GM18517 (cell line): ENCODE results near the gene QPCT.
"Not testable (repeated sequence)": the region's sequence is repeated elsewhere in the genome, so short reads cannot be mapped to it uniquely, and the experiment has no call there.

Experiments used
- ATAC-seq: cut with Tn5 transposase; IDR thresholded peaks from one replicate; pipeline ENCODE4 v1.9.1; 2021; ENCODE audit warnings: mild to moderate bottlenecking, moderate library complexity; ENCODE audit not compliant: unreplicated experiment

QPCT gene

DNA sequence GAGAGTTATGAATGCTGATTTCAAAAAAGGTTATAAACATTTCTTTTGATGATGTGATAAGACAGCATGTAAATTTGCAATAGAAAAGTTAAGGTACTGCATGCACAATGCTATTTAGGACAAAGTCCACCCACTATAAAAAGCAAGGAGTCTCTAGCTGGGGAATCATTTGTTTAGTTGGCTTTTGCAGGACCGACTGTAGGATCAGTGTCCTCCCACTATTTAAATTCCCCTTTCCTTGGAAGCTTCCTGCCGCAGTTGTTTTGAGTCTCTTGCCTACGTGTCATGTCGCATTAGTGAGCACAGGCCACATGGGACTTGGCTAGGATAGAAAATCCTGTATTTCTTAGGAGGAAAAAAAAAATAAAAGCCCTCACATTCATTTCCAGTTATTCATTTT is 13.1 kb downstream of the QPCT start:
- no peak for ATAC-seq

- ATAC-seq = no peak
Observed at GRCh38 chr2:37358466-37358865, 14.0 kb downstream of the QPCT start.

- no peak for ATAC-seq
Observed at GRCh38 chr2:37361216-37361815, 16.9 kb downstream of the QPCT start.

- ATAC-seq = no peak
Observed at GRCh38 chr2:37361994-37362698, 17.7 kb downstream of the QPCT start.

GRCh38 chr2:37364351-37364750 is 19.9 kb downstream of the QPCT start:
- ATAC-seq = no peak

DNA sequence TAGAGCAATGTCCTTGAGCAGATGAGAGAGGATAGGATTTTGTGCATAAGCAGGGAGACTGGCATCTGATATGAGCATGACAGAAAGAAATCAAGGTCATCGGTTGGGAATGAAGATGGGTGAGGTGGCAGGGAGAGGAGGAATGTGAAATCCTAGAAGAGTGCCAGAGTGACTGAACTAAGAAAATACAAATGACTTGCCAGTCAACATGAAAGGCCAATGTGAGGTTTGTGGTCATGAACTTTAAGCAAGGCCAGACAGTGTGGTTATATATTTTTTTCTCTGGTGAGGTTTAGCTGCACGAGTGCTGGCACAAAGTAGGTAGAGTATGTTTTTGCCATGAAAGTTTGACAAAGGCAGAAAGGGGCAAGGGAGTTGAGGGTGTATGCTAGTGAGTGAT is 21.2 kb downstream of the QPCT start:
- peak; percentile 81 for ATAC-seq

DNA sequence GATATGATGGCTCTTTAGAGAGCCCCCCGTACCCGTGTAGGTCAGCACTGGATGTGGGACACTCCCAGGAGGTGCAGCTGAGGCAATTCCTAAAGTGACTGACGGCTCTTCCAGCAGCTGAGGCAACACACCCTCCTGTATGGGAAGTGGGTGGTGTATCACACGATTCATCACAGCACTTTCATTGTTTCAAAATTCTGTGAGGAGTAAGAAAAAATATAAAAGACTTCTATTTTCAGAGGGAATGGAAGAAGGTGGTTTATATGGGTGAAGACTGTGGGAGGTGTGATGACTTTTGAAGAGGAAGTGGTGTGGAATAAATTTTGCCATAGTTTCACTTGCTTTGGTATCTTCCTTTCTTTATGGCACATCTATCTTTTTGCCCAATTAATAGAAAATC is 22.3 kb downstream of the QPCT start:
- no peak for ATAC-seq

DNA sequence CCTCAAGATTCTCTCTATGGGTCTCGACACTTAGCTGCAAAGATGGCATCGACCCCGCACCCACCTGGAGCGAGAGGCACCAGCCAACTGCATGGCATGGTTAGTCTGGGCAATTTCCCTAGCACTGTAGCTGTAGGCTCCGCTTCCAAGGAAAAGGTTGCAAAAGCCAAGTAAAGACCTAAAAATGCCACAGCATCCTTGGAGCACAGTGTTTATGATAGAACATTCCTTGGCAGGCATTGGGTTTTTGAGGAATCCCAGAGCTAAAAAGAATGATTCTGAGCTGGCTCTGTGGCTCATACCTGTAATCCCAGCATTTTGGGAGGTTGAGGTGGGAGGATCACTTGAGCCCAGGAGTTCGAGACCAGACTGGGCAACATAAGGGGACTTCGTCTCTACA is 22.9 kb downstream of the QPCT start:
- no peak for ATAC-seq

GRCh38 chr2:37367984-37368383 is 23.6 kb downstream of the QPCT start:
- no peak for ATAC-seq

GRCh38 chr2:37370666-37371065 is 26.2 kb downstream of the QPCT start:
- no peak for ATAC-seq

DNA sequence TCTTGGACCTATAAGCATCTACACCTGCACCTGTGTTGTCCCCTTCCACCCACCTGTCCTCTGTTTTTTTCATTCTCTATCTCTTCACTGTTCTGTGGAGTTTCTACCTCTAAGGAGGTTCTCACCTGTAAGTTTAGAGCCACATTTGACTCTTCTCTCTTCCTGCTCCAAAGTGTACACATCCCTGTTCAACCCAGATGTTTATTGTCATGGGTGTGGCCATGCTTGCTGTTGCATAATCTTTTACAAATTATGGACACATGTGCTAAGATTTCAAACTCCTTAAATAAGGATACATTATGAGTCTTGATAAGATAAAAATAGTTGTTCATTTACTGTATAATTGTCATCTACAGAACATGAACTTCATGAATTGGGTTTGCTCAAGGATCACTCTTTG is 27.6 kb downstream of the QPCT start:
- no peak for ATAC-seq

DNA sequence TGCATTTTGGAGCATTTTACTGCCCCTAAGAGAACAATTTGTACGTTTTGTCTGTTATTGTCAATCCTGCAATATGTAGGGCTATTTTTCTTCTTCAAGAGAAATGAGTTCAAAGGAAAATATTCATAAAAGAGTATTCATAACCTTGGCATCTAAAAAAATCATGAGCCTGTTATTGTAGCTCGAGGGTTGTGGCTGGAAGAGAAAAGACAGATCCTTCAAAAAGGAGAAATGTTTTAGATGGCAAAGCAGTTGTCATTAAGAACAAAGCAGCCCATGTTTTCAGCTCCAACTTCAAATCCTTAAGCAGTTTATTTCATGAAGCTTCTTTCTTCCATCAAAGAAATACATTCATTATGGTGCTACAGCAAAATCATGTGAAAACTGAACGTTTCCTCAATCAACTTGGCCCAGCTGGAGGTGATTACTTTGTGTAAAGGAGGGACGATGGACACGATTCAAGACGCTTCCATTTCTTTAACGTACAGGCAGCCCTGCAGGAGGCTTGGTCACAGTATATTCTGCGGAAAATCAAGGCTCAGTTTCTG is 31.4 kb downstream of the QPCT start:
- peak; percentile 24 for ATAC-seq

DNA sequence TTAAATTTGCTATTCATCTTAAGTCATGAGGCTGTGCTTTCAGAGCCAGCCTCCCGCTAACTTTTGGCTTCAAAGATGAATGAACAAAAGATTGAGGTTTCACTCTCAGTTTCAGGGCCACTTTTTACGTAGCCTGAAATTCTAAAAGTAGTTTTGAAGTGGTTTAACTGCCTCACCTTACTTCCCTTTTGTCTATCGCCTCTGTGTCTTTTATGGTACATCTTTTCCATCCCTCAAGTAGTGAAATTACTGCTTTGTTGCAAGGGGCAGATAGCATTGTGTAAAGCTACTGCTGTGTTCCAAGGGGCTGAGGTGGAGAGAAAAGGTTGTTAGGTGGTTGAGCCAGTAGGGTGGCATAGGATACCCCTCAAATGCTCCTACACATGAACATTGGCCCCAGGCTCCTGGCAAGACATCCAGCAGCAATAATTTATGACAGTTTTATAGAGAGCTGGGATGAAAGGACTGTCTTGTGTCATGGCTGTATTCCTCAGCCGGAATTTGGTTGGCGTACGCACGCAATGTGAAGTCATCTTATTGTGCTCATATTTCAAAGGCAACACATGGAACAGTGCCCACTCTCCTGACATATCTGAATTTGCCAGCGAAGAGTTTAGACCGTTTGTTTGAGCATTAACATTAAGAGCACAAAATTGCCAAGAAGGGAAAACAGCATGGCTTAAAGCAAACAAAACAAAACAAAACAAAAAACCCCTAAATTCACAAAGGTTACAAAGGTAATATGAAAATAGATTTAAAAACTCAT is 32.2 kb downstream of the QPCT start:
- peak; percentile 92 for ATAC-seq

DNA sequence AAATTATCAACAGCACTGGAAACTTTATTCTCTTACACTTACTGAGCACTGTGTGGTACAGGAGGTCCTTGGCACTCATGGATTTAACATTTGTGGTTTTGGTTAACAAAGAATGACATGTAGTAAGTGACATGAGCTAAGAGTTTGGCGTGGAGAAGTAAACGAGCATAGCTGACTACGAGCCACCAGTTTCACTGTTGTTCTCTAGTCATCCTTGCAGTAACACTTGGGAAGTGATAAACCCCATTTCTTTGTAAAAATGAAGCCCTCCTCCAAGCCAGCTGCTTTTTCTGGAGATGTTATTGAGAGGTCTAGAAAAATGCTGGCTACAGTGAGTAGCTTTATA is 32.7 kb downstream of the QPCT start:
- ATAC-seq = peak; percentile 39

DNA sequence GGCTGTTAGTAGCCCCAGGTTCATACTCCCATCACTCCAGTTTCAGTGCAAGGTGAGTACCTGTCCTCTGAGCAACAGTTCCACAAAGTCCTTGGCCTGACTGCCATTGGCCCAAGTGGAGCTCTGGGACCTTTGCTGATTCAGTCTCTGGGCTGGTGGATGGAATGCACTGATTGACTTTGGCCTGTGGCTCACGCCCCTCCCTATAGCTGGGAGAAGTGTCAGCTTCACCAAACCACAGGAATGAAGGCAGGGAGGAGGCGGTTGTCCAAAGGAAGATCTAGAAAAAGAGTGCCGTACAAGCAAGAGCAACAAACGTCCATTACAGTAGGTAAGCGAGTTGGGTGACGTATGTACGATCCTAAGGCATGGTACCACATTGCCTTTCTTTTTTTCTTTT is 34.0 kb downstream of the QPCT start:
- ATAC-seq = no peak

GRCh38 chr2:37379881-37380296 is 35.5 kb downstream of the QPCT start:
- no peak for ATAC-seq

- not testable (repeated sequence) for ATAC-seq
Observed at GRCh38 chr2:37380787-37381186, 36.4 kb downstream of the QPCT start.

DNA sequence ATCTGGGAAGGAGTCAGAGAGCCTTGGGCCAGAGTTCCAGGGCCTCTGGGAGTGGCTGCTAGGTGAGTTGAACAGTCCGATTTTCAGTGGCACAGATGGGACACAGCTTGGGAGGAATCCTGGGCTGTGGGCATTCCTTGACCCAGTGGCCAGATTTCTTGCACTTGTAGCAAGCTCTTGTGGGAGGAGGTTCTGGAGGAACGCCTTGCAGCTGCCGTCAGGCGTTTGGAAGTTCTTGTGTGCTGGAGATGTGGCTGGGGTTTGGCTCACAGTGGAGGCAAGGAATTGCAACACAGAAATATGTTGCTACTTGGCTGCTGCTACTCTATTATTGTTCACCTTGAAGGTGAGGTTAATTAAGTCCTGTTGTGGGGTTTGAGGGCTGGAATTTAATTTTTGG is 39.8 kb downstream of the QPCT start:
- not testable (repeated sequence) for ATAC-seq

- no peak for ATAC-seq
Observed at GRCh38 chr2:37387148-37387835, 42.9 kb downstream of the QPCT start.

DNA sequence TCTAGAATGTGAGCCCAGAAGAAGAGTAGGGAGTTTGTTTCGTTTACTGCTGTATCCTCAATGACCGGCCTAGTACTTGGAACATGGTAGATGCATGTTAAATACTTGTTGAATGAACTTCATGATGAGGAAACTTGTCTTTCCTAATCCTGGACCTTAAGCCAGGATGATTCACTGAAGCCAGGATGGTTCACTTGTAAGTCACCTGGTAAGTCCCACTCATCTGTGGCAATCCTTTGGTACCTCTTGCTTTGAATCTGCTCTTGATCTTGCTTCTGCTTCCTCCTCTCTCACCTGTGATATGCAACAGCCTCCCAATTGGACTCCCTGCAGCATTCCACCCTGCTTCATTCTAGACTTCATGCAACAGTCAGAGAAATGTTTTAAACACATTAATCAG is 43.6 kb downstream of the QPCT start:
- no peak for ATAC-seq

DNA sequence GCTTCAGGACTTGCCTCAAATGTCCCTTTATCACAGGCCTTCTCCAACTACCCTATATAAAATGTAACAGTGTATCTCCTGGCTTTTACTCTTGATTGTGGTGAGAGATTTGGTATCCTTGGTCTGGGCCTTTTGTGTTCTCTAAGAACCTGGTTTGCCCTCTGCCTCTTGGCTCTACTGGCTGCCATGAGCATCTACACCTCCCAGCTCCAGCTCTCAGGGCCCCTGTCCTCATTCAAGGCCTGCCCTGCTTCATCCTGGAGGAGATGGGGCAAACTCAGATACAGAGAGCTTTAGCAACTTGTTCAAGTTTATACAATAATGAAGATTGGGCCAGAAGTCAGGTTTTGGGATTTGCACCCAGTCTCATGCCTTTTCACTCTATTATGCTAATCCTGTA is 45.0 kb downstream of the QPCT start:
- no peak for ATAC-seq
